Endothelial cell of umbilical vein (primary cell): ENCODE data around the gene PRAMEF14. TPM values are rescaled to one million over a fixed set of nuclear protein-coding genes. Genes with fewer than 3 reads are reported as not detected.
"Not testable (repeated sequence)": the region's sequence is repeated elsewhere in the genome, so short reads cannot be mapped to it uniquely, and the experiment has no call there.

Experiments
- BruUV-seq: library from RNA; stranded (reverse); fragments of 400-500 nt; replicated peaks from 2 replicates; lab custom pipeline; 2021; lab: Mats Ljungman, UMichigan
- CTCF ChIA-PET: fragments of 300-600, 350-600 bp; sonication (Branson Sonifier 250); formaldehyde crosslinking; loops from one replicate; lab custom pipeline; 2021; ENCODE audit warnings: antibody characterized with exemption, inconsistent platforms; lab: Charles Lee
- POLR2A ChIA-PET: fragments of 300-600, 350-600 bp; sonication (Branson Sonifier 250); formaldehyde crosslinking; loops from one replicate; lab custom pipeline; 2021; ENCODE audit warnings: antibody characterized with exemption, inconsistent platforms; lab: Charles Lee
- DNase-seq: peaks from one replicate; pipeline ENCODE4 v3.0.0-alpha.2; 2011; ENCODE audit warnings: low read depth, low spot score
- FAIRE-seq: peaks from 2 replicates; lab custom pipeline; 2011; peaks lifted over from hg19 to GRCh38; lab: Jason Lieb, UNC
- H2AFZ ChIP-seq: 2 replicates; pipeline ENCODE4 v1.6.0; 2012; ENCODE audit warnings: low read depth, low read length, control low read depth, inconsistent platforms
- H3K27ac ChIP-seq: 2 replicates; pipeline ENCODE4 v1.5.1; 2011; ENCODE audit warnings: low read depth, mild to moderate bottlenecking, control low read depth, low read length, moderate library complexity; ENCODE audit not compliant: insufficient read depth
- H3K27me3 ChIP-seq, 2 experiments: 2 replicates each; pipeline versions ENCODE4 v1.6.0 to v1.6.1; 2011; ENCODE audit warnings: low read length in 2 of 2, mixed read lengths in 1 of 2; ENCODE audit not compliant: control insufficient read depth in 2 of 2, insufficient read depth in 2 of 2
- H3K36me3 ChIP-seq, 2 experiments: 2 replicates in 1 of 2; 3 replicates in 1 of 2; pipeline ENCODE4 v1.5.1; 2011; ENCODE audit warnings: low read length in 2 of 2, mild to moderate bottlenecking in 1 of 2, moderate library complexity in 1 of 2; ENCODE audit not compliant: control insufficient read depth in 2 of 2, insufficient read depth in 2 of 2; ENCODE audit errors: extremely low read depth in 1 of 2
- H3K4me1 ChIP-seq: 3 replicates; pipeline ENCODE4 v1.5.1; 2011; ENCODE audit warnings: mild to moderate bottlenecking, low read length; ENCODE audit not compliant: control insufficient read depth, insufficient read depth; ENCODE audit errors: extremely low read depth
- H3K4me2 ChIP-seq: 2 replicates; pipeline ENCODE4 v1.6.1; 2011; ENCODE audit warnings: low read length, control low read depth, mixed read lengths; ENCODE audit not compliant: insufficient read depth
- H3K4me3 ChIP-seq, 3 experiments: fragments of 200-600 bp in 1 of 3; sonication (generic), shearing (Covaris generic) in 1 of 3; replicated peaks in 1 of 3; 2 replicates each; pipeline ENCODE4 v1.5.1; 2011 to 2016; ENCODE audit warnings: control low read depth in 3 of 3, low read length in 3 of 3, mild to moderate bottlenecking in 2 of 3, inconsistent platforms in 1 of 3, low read depth in 1 of 3, moderate library complexity in 1 of 3; ENCODE audit not compliant: insufficient read depth in 1 of 3
- H3K79me2 ChIP-seq: 2 replicates; pipeline ENCODE4 v1.6.0; 2012; ENCODE audit warnings: low read length, inconsistent platforms; ENCODE audit not compliant: control insufficient read depth, insufficient read depth
- H3K9ac ChIP-seq: replicated peaks from 2 replicates; pipeline ENCODE3; 2011; ENCODE audit warnings: low read length, control low read depth; ENCODE audit not compliant: insufficient read depth; ENCODE audit errors: extremely low read depth
- H3K9me1 ChIP-seq: replicated peaks from 3 replicates; pipeline ENCODE4 v1.6.0; 2011; ENCODE audit warnings: mild to moderate bottlenecking, low read length; ENCODE audit not compliant: control insufficient read depth, insufficient read depth; ENCODE audit errors: extremely low read depth
- H3K9me3 ChIP-seq: replicated peaks from 2 replicates; pipeline ENCODE4 v1.5.1; 2012; ENCODE audit warnings: low read length, inconsistent platforms; ENCODE audit not compliant: control insufficient read depth, insufficient read depth
- H4K20me1 ChIP-seq: replicated peaks from 2 replicates; pipeline ENCODE3; 2011; ENCODE audit warnings: mild to moderate bottlenecking, low read length; ENCODE audit not compliant: control insufficient read depth, insufficient read depth; ENCODE audit errors: extremely low read depth
- dilution Hi-C: fragments of 300-500 bp; cut with MboI; formaldehyde crosslinking; loops from one replicate; pipeline ENCODE4 v1.15.0; 2019; ENCODE audit warnings: low sequenced_read_pairs; ENCODE audit not compliant: extremely low pct_ligation_motif_present
- intact Hi-C: fragments of 100-400 bp; cut with micrococcal nuclease; formaldehyde crosslinking; loops from one replicate; pipeline ENCODE4 v1.10.0; 2022
- polyA plus RNA-seq, 4 experiments: library from polyadenylated mRNA; depleted of rRNA in 3 of 4; stranded (reverse) in 3 of 4; unstranded in 1 of 4; fragments of >200 nt; gene quantifications; 2 replicates each; pipeline versions ENCODE4 v1.2.1 to v1.2.3, GENCODE V29; 2011 to 2012; ENCODE audit warnings: missing spikeins in 1 of 4
- total RNA-seq: library from RNA; stranded (reverse); gene quantifications from 2 replicates; pipeline ENCODE4 v1.2.3, GENCODE V29; 2021

Gene PRAMEF14
- total and polyA plus RNA-seq, 2 donors (not counting 3 experiments of a cell fraction or from before 2014, with no cell fraction given) = not detected

DNA sequence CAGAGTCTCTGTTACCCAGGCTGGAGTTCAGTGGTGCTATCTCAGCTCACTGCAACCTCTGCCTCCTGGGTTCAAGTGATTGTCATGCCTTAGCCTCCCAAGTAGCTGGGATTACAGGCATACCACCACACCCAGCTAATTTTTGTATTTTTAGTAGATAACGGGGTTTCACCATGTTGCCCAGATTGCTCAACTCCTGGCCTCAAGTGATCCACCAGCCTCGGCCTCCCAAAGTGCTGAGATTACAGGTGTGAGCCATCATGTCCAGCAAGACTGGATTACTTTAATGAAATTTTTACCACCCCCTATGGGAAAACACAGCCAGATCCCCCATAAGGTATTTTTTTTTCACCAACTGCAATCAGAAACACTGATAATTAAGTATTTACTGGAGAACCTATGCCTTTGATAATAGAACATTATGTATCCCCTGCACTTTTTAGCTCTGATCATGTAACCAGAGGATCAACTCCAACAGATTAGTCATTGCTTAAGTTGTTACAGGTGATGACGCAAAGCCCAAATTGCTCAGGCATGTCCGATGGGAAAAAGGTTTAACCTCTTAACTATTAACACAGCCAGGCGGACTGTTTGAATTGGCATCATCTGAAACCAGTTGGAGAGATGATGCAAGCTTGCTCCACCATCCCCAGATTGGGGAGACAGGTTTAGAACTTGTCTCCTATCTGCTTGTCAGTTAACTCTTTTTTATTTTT, 49.6 kb downstream of the PRAMEF14 start:
- dilution Hi-C loops, H3K9ac ChIP-seq, H4K20me1 ChIP-seq, H3K27ac ChIP-seq, DNase-seq, H3K9me1 ChIP-seq, H3K36me3 ChIP-seq, H3K4me1 ChIP-seq, H3K79me2 ChIP-seq, FAIRE-seq, POLR2A ChIA-PET, H3K9me3 ChIP-seq, BruUV-seq, CTCF ChIA-PET, H2AFZ ChIP-seq, H3K27me3 ChIP-seq, H3K4me2 ChIP-seq, intact Hi-C loops, H3K4me3 ChIP-seq: not testable (repeated sequence)

Other genes starting within 250 kb of the PRAMEF14 start
- gene HNRNPCL2, start 230.3 kb downstream of the PRAMEF14 start, total RNA-seq = not detected in 2 replicates
- gene HNRNPCL2, start 230.3 kb downstream of the PRAMEF14 start, polyA plus RNA-seq = not detected in 2 replicates
- gene PRAMEF26, start 191.1 kb downstream of the PRAMEF14 start, total RNA-seq = not detected in 2 replicates
- not detected in 2 replicates for gene PRAMEF26, start 191.1 kb downstream of the PRAMEF14 start, polyA plus RNA-seq
- gene HNRNPCL4, start 181.5 kb downstream of the PRAMEF14 start, total RNA-seq = not detected in 2 replicates
- not detected in 2 replicates for gene HNRNPCL4, start 181.5 kb downstream of the PRAMEF14 start, polyA plus RNA-seq
- not detected in 2 replicates for gene PRAMEF9, start 175.3 kb downstream of the PRAMEF14 start, total RNA-seq
- gene PRAMEF9, start 175.3 kb downstream of the PRAMEF14 start, polyA plus RNA-seq = not detected in 2 replicates
- gene PRAMEF13, start 145.7 kb downstream of the PRAMEF14 start, total RNA-seq = not detected in 2 replicates
- not detected in 2 replicates for gene PRAMEF13, start 145.7 kb downstream of the PRAMEF14 start, polyA plus RNA-seq
- gene PRAMEF18, start 121.0 kb downstream of the PRAMEF14 start, total RNA-seq = not detected in 2 replicates
- not detected in 2 replicates for gene PRAMEF18, start 121.0 kb downstream of the PRAMEF14 start, polyA plus RNA-seq
- not detected in 2 replicates for gene PRAMEF5, start 92.9 kb downstream of the PRAMEF14 start, total RNA-seq
- not detected in 2 replicates for gene PRAMEF5, start 92.9 kb downstream of the PRAMEF14 start, polyA plus RNA-seq
- not detected in 2 replicates for gene PRAMEF8, start 62.0 kb downstream of the PRAMEF14 start, total RNA-seq
- not detected in 2 replicates for gene PRAMEF8, start 62.0 kb downstream of the PRAMEF14 start, polyA plus RNA-seq
- not detected in 2 replicates for gene PRAMEF33, start 43.6 kb downstream of the PRAMEF14 start, total RNA-seq
- gene PRAMEF33, start 43.6 kb downstream of the PRAMEF14 start, polyA plus RNA-seq = not detected in 2 replicates
- not detected in 2 replicates for gene PRAMEF15, start 31.6 kb downstream of the PRAMEF14 start, total RNA-seq
- gene PRAMEF15, start 31.6 kb downstream of the PRAMEF14 start, polyA plus RNA-seq = not detected in 2 replicates
- not detected in 2 replicates for gene PRAMEF19, start 24.8 kb upstream of the PRAMEF14 start, total RNA-seq
- not detected in 2 replicates for gene PRAMEF19, start 24.8 kb upstream of the PRAMEF14 start, polyA plus RNA-seq
- gene PRAMEF17, start 42.5 kb upstream of the PRAMEF14 start, total RNA-seq = not detected in 2 replicates
- not detected in 2 replicates for gene PRAMEF17, start 42.5 kb upstream of the PRAMEF14 start, polyA plus RNA-seq
- not detected in 2 replicates for gene PRAMEF20, start 63.3 kb upstream of the PRAMEF14 start, total RNA-seq
- gene PRAMEF20, start 63.3 kb upstream of the PRAMEF14 start, polyA plus RNA-seq = not detected in 2 replicates
- not detected in 2 replicates for gene LRRC38, start 166.9 kb upstream of the PRAMEF14 start, total RNA-seq
- gene LRRC38, start 166.9 kb upstream of the PRAMEF14 start, polyA plus RNA-seq = not detected in 2 replicates
- gene PDPN, start 236.7 kb upstream of the PRAMEF14 start, total RNA-seq = not detected in 2 replicates
- not detected in 2 replicates for gene PDPN, start 236.7 kb upstream of the PRAMEF14 start, polyA plus RNA-seq